IPS DF 6.9 (cell line): ENCODE results near the gene PEAR1.

Experiments used
- DNase-seq: peaks from one replicate; pipeline ENCODE4 v3.0.0-alpha.2; 2013; ENCODE audit warnings: low read depth, low spot score
- H3K27ac ChIP-seq: one replicate; pipeline ENCODE4 v1.5.1; 2013; ENCODE audit warnings: low read length, control low read depth
- H3K27me3 ChIP-seq: 2 replicates; pipeline ENCODE4 v1.6.1; 2013; ENCODE audit warnings: mild to moderate bottlenecking, low read length; ENCODE audit not compliant: control insufficient read depth, insufficient read depth
- H3K36me3 ChIP-seq: 2 replicates; pipeline ENCODE4 v1.6.1; 2013; ENCODE audit warnings: low read length; ENCODE audit not compliant: control insufficient read depth, insufficient read depth
- H3K4me1 ChIP-seq: 2 replicates; pipeline ENCODE4 v1.6.1; 2013; ENCODE audit warnings: low read length; ENCODE audit not compliant: control insufficient read depth, insufficient read depth
- H3K4me3 ChIP-seq: 2 replicates; pipeline ENCODE4 v1.5.1; 2013; ENCODE audit warnings: mild to moderate bottlenecking, low read length
- H3K9me3 ChIP-seq: 2 replicates; pipeline ENCODE4 v1.6.1; 2013; ENCODE audit warnings: low read length, inconsistent platforms; ENCODE audit not compliant: control insufficient read depth, insufficient read depth
- WGBS: extraction: QIAGEN DNeasy Blood & Tissue Kit; methylation state at CpG from one replicate; pipeline ENCODE4 v1.1.7; 2013; ENCODE audit warnings: mixed read lengths, missing lambda C conversion rate; ENCODE audit not compliant: insufficient read length, insufficient coverage; 5-methylcytosine and 5-hydroxymethylcytosine counted together

Gene PEAR1

GRCh38 chr1:156860113-156860627 lies 33.3 kb upstream of the PEAR1 start:
- no peak for DNase-seq
- peak overlapping the region; percentile 30; the same call in 1 of the 2 replicates for H3K4me3 ChIP-seq
- no peaks in the 10 kb centered on the region for H3K36me3 ChIP-seq
- H3K27ac ChIP-seq = no peak overlapping the region
- WGBS = no CpG with 5 or more reads among the region's 35 CpGs
- H3K9me3 ChIP-seq = no peaks in the 10 kb centered on the region
- H3K4me1 ChIP-seq = peaks cover 2% of the 10 kb centered on the region; the same call in 1 of the 2 replicates
- H3K27me3 ChIP-seq = peaks cover 77% of the 10 kb centered on the region

- no CpG with 5 or more reads among the region's 69 CpGs for WGBS
- no peak within 1 kb of the TSS for H3K27ac ChIP-seq
- H3K4me3 ChIP-seq = peak within 1 kb of the TSS; percentile 30; the same call in 1 of the 2 replicates
- peaks cover 77% of the 10 kb centered on the region for H3K27me3 ChIP-seq
- no peak for DNase-seq
- no peaks in the 10 kb centered on the region for H3K36me3 ChIP-seq
- peaks cover 2% of the 10 kb centered on the region; the same call in 1 of the 2 replicates for H3K4me1 ChIP-seq
- H3K9me3 ChIP-seq = no peaks in the 10 kb centered on the region
Measured at GRCh38 chr1:156860628-156861423, 32.7 kb upstream of the PEAR1 start, which contains the start of gene NTRK1. NTRK1 (plus strand) TSS chr1:156860865; CDS start chr1:156860935, 70 bp downstream.

GRCh38 chr1:156862584-156862983 lies 30.9 kb upstream of the PEAR1 start:
- H3K4me3 ChIP-seq = no peak overlapping the region
- peaks cover 62% of the 10 kb centered on the region for H3K27me3 ChIP-seq
- peaks cover 3% of the 10 kb centered on the region; the same call in 1 of the 2 replicates for H3K4me1 ChIP-seq
- no peak overlapping the region for H3K27ac ChIP-seq
- no CpG with 5 or more reads among the region's 6 CpGs for WGBS
- H3K9me3 ChIP-seq = no peaks in the 10 kb centered on the region
- DNase-seq = no peak
- H3K36me3 ChIP-seq = no peaks in the 10 kb centered on the region

GRCh38 chr1:156862997-156863599 lies 30.4 kb upstream of the PEAR1 start:
- H3K27me3 ChIP-seq = peaks cover 57% of the 10 kb centered on the region
- no CpG with 5 or more reads among the region's 10 CpGs for WGBS
- no peaks in the 10 kb centered on the region for H3K9me3 ChIP-seq
- no peak overlapping the region for H3K27ac ChIP-seq
- no peak overlapping the region for H3K4me3 ChIP-seq
- peaks cover 3% of the 10 kb centered on the region; the same call in 1 of the 2 replicates for H3K4me1 ChIP-seq
- no peak for DNase-seq
- H3K36me3 ChIP-seq = no peaks in the 10 kb centered on the region

GRCh38 chr1:156863631-156864030 lies 29.9 kb upstream of the PEAR1 start:
- peaks cover 3% of the 10 kb centered on the region; the same call in 1 of the 2 replicates for H3K4me1 ChIP-seq
- no peaks in the 10 kb centered on the region for H3K36me3 ChIP-seq
- no peak overlapping the region for H3K4me3 ChIP-seq
- H3K9me3 ChIP-seq = no peaks in the 10 kb centered on the region
- H3K27ac ChIP-seq = no peak overlapping the region
- no peak for DNase-seq
- no CpG with 5 or more reads among the region's 7 CpGs for WGBS
- H3K27me3 ChIP-seq = peaks cover 52% of the 10 kb centered on the region

- DNase-seq = no peak
- Histone ChIP-seq H3K36me3 (no peaks in the 10 kb centered on the region), H3K9me3 (no peaks in the 10 kb centered on the region), H3K4me1 (peaks cover 3% of the 10 kb centered on the region; the same call in 1 of the 2 replicates), H3K27me3 (peaks cover 41% of the 10 kb centered on the region), H3K27ac (no peak overlapping the region), H3K4me3 (no peak overlapping the region)
- no CpG with 5 or more reads among the region's 4 CpGs for WGBS
Measured at GRCh38 chr1:156864796-156865195, 28.7 kb upstream of the PEAR1 start.

GRCh38 chr1:156865258-156865657 lies 28.3 kb upstream of the PEAR1 start:
- WGBS = no CpG with 5 or more reads among the region's 9 CpGs
- H3K4me1 ChIP-seq = peaks cover 3% of the 10 kb centered on the region; the same call in 1 of the 2 replicates

GRCh38 chr1:156865865-156866248 lies 27.7 kb upstream of the PEAR1 start:
- H3K36me3 ChIP-seq = no peaks in the 10 kb centered on the region
- no peak overlapping the region for H3K4me3 ChIP-seq
- DNase-seq = no peak
- H3K9me3 ChIP-seq = no peaks in the 10 kb centered on the region
- peaks cover 3% of the 10 kb centered on the region; the same call in 1 of the 2 replicates for H3K4me1 ChIP-seq
- peaks cover 33% of the 10 kb centered on the region for H3K27me3 ChIP-seq
- H3K27ac ChIP-seq = no peak overlapping the region
- WGBS = no CpG with 5 or more reads among the region's 4 CpGs

More at GRCh38 chr1:156865258-156865657, 28.3 kb upstream of the PEAR1 start:
- DNase-seq = no peak
- no peak overlapping the region for H3K27ac ChIP-seq
- H3K9me3 ChIP-seq = no peaks in the 10 kb centered on the region
- H3K27me3 ChIP-seq = peaks cover 37% of the 10 kb centered on the region
- no peak overlapping the region for H3K4me3 ChIP-seq
- no peaks in the 10 kb centered on the region for H3K36me3 ChIP-seq

GRCh38 chr1:156866249-156866909 lies 27.1 kb upstream of the PEAR1 start:
- H3K4me3 ChIP-seq = no peak overlapping the region
- H3K27ac ChIP-seq = no peak overlapping the region
- no peaks in the 10 kb centered on the region for H3K36me3 ChIP-seq
- H3K4me1 ChIP-seq = peaks cover 2% of the 10 kb centered on the region; the same call in 1 of the 2 replicates
- no peak for DNase-seq
- H3K27me3 ChIP-seq = peaks cover 27% of the 10 kb centered on the region
- no peaks in the 10 kb centered on the region for H3K9me3 ChIP-seq
- no CpG with 5 or more reads among the region's 12 CpGs for WGBS

GRCh38 chr1:156868341-156868740 lies 25.2 kb upstream of the PEAR1 start:
- peaks cover 2% of the 10 kb centered on the region; the same call in 1 of the 2 replicates for H3K4me1 ChIP-seq
- H3K27ac ChIP-seq = no peak overlapping the region
- no peaks in the 10 kb centered on the region for H3K9me3 ChIP-seq
- no peak overlapping the region for H3K4me3 ChIP-seq
- no peak for DNase-seq
- no CpG with 5 or more reads among the region's 13 CpGs for whole genome bisulfite sequencing
- peaks cover 8% of the 10 kb centered on the region for H3K27me3 ChIP-seq
- no peaks in the 10 kb centered on the region for H3K36me3 ChIP-seq
